Stimulated activated CD4-positive, alpha-beta T cell treated with anti-CD3 and anti-CD28 coated beads, Interleukin-15, amount 100 ng/mL, for 48 hours (primary cell): Measurements from ENCODE around the gene XPO1.

ENCODE experiments used
- DNase-seq, 2 donors: peaks; one replicate each; pipeline ENCODE4 v3.0.0-alpha.2; 2020; ENCODE audit warnings: low read depth in 2 of 2

The XPO1 gene

GRCh38 chr2:61431345-61431744 lies 106.8 kb downstream of the XPO1 start:
- no peak for DNase-seq
